Hepatocyte (in vitro differentiated cells): ENCODE data around the gene DVL1. TPM values are rescaled to one million over a fixed set of nuclear protein-coding genes. Genes with fewer than 3 reads are reported as not detected.
"Not testable (repeated sequence)": the region's sequence is repeated elsewhere in the genome, so short reads cannot be mapped to it uniquely, and the experiment has no call there.

Experiments used
- DNase-seq: peaks from one replicate; pipeline ENCODE4 v3.0.0-alpha.2; 2016; ENCODE audit warnings: low spot score
- H2AFZ ChIP-seq: fragments of 200-600 bp; sonication (generic); 2 replicates; pipeline ENCODE4 v1.6.0; 2016; ENCODE audit warnings: antibody characterized with exemption, mild to moderate bottlenecking
- H3K27ac ChIP-seq: fragments of 200-600 bp; sonication (generic); 2 replicates; pipeline ENCODE4 v1.5.1; 2016; ENCODE audit warnings: mild to moderate bottlenecking
- H3K27me3 ChIP-seq: fragments of 200-600 bp; sonication (generic); 2 replicates; pipeline ENCODE4 v1.6.1; 2016
- H3K36me3 ChIP-seq: fragments of 200-600 bp; sonication (generic); replicated peaks from 2 replicates; pipeline ENCODE4 v1.5.1; 2016; ENCODE audit warnings: low read depth; ENCODE audit not compliant: insufficient read depth
- H3K4me1 ChIP-seq: fragments of 200-600 bp; sonication (generic); 2 replicates; pipeline ENCODE4 v1.5.1; 2016; ENCODE audit warnings: mild to moderate bottlenecking, moderate library complexity; ENCODE audit not compliant: insufficient read depth
- H3K4me2 ChIP-seq: fragments of 200-600 bp; sonication (generic); 2 replicates; pipeline ENCODE4 v1.6.0; 2016
- H3K4me3 ChIP-seq: fragments of 200-600 bp; sonication (generic); 2 replicates; pipeline ENCODE4 v1.5.1; 2016; ENCODE audit warnings: mild to moderate bottlenecking
- H3K79me2 ChIP-seq: fragments of 200-600 bp; sonication (generic); 2 replicates; pipeline ENCODE4 v1.6.0; 2017; ENCODE audit warnings: mild to moderate bottlenecking
- H3K9me2 ChIP-seq: fragments of 200-600 bp; sonication (generic); replicated peaks from 2 replicates; pipeline ENCODE4 v1.6.0; 2017; ENCODE audit warnings: mild to moderate bottlenecking; ENCODE audit not compliant: insufficient read depth
- H3K9me3 ChIP-seq: fragments of 200-600 bp; sonication (generic); 2 replicates; pipeline ENCODE4 v1.5.1; 2016; ENCODE audit warnings: low read depth, mild to moderate bottlenecking
- H4K20me1 ChIP-seq: fragments of 200-600 bp; sonication (generic); 2 replicates; pipeline ENCODE4 v1.6.0; 2016; ENCODE audit warnings: mild to moderate bottlenecking; ENCODE audit not compliant: insufficient read depth, poor library complexity, severe bottlenecking
- EZH2 ChIP-seq: fragments of 200-600 bp; sonication (generic); IDR thresholded peaks from 2 replicates; pipeline ENCODE4 v1.6.1; 2016; ENCODE audit warnings: antibody characterized with exemption, mild to moderate bottlenecking, borderline replicate concordance
- EZH2phosphoT487 ChIP-seq: fragments of 200-600 bp; sonication (generic); IDR thresholded peaks from one replicate; pipeline ENCODE4 v1.6.1; 2018; ENCODE audit warnings: antibody characterized with exemption, mild to moderate bottlenecking, low read depth, moderate library complexity; ENCODE audit not compliant: unreplicated experiment, severe bottlenecking
- WGBS: methylation state at CpG from one replicate; pipeline ENCODE4 v1.1.6; 2016; ENCODE audit warnings: low lambda C conversion rate; ENCODE audit errors: missing lambda C conversion rate; 5-methylcytosine and 5-hydroxymethylcytosine counted together
- polyA plus RNA-seq: library from polyadenylated mRNA; unstranded; fragments of >200 nt; fragmentation: Nextera tagmentation; extraction: Ambion mirVana; gene quantifications from 2 replicates; pipeline ENCODE4 v1.2.1, GENCODE V29; 2016
- total RNA-seq: library from RNA; depleted of rRNA; stranded (reverse); fragments of >200 nt; gene quantifications from 2 replicates; pipeline ENCODE4 v1.2.3, GENCODE V29; 2014
- TF ChIP-seq, protein P1 (sequence below): fragments of 200-600 bp; sonication (generic); IDR thresholded peaks from 2 replicates; pipeline ENCODE4 v1.5.1; 2016; ENCODE audit warnings: antibody characterized with exemption, mild to moderate bottlenecking; ENCODE audit not compliant: poor library complexity

The DVL1 gene
- total and polyA plus RNA-seq, 2 experiments from 2014 or later, result 49.1 to 61.6 TPM

DNA sequence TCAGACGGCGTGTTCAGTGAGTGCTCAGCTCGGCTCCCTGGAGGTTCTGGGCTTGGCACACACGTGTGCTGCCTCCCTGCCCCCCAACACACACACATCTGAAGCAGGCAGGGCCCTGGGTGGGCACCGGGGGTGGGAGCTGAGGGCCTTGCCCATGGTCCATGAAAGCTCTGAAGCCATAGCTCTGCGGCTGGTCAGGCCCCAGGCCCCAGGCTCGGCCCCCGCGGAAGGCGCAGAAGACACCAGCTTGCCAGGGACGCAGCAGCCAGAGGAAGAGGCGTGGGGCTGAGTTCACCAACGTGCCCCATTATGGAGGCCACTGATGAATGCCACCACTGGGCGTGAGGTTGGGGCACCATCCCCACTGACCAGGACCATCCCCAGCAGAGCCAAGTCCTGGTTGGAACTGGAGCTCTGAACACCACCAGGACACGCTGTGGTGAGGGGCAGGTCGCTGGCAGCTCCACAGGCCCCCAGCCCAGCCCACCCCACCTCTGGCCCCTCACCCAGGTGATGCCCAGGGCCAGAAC, 21.6 kb upstream of the DVL1 start:
- Histone ChIP-seq H3K27me3 (no peaks in the 10 kb centered on the region), H3K79me2 (peaks cover 24% of the 10 kb centered on the region), H3K9me3 (no peaks in the 10 kb centered on the region), H3K27ac (no peak overlapping the region), H3K4me3 (no peak overlapping the region), H3K36me3 (no peaks in the 10 kb centered on the region), H2AFZ (no peak overlapping the region), H3K4me2 (no peak overlapping the region), H3K4me1 (peaks cover 6% of the 10 kb centered on the region), H3K9me2 (no peaks in the 10 kb centered on the region), H4K20me1 (no peaks in the 10 kb centered on the region)
- TF ChIP-seq EZH2 (no peak), EZH2phosphoT487 (no peak)
- TF ChIP-seq, protein P1, sequence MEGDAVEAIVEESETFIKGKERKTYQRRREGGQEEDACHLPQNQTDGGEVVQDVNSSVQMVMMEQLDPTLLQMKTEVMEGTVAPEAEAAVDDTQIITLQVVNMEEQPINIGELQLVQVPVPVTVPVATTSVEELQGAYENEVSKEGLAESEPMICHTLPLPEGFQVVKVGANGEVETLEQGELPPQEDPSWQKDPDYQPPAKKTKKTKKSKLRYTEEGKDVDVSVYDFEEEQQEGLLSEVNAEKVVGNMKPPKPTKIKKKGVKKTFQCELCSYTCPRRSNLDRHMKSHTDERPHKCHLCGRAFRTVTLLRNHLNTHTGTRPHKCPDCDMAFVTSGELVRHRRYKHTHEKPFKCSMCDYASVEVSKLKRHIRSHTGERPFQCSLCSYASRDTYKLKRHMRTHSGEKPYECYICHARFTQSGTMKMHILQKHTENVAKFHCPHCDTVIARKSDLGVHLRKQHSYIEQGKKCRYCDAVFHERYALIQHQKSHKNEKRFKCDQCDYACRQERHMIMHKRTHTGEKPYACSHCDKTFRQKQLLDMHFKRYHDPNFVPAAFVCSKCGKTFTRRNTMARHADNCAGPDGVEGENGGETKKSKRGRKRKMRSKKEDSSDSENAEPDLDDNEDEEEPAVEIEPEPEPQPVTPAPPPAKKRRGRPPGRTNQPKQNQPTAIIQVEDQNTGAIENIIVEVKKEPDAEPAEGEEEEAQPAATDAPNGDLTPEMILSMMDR, result no peak
- 94% methylated on average over 14 of the region's 16 CpGs for WGBS
- no peak for DNase-seq

DNA sequence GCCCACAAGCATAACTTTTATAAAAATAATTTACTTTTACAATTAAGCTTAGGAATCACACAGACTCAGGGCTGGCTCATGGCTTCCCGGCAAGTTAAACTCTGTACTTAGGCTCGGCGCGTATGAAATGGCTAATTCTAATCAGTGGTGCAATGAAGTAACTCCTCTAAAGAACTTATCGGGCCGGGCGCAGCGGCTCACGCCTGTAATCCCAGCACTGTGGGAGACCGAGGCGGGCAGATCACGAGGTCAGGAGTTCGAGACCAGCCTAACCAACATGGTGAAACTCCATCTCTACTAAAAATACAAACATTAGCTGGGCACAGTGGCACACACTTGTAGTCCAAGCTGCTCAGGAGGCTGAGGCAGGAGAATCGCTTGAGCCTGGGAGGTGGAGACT, 20.9 kb upstream of the DVL1 start:
- H3K9me3 ChIP-seq, H3K4me1 ChIP-seq, H3K4me3 ChIP-seq, H3K36me3 ChIP-seq, H3K27ac ChIP-seq, H3K9me2 ChIP-seq, H4K20me1 ChIP-seq, H3K4me2 ChIP-seq, H3K27me3 ChIP-seq, H2AFZ ChIP-seq, DNase-seq: not testable (repeated sequence)
- WGBS, result 93% methylated on average over 14 of the region's 14 CpGs
- peaks cover 23% of the 10 kb centered on the region for H3K79me2 ChIP-seq

DNA sequence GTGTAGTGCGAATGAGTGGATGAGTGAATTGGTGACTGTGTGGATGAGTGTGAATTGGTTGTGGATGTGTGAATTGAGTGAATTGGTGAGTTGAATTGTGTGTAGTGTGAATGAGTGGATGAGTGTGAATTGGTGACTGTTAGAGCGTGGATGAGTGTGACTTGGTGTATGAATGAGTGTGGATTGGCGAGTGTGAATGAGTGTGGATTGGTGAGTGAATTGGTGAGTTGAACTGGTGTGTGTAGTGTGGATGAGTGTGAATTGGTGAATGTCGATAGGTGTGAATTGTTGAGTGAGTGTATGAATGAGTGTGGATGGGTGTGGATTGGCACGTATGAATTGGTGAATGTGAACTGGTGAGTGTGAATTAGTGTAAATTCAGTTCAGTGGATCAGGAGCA, 18.1 kb upstream of the DVL1 start:
- 100% methylated on average over 5 of the region's 5 CpGs for WGBS
- Histone ChIP-seq H3K79me2 (peaks cover 1% of the 10 kb centered on the region), H3K27me3 (no peaks in the 10 kb centered on the region), H3K4me2 (no peak overlapping the region), H2AFZ (no peak overlapping the region), H3K4me3 (no peak overlapping the region), H3K9me2 (no peaks in the 10 kb centered on the region), H3K36me3 (no peaks in the 10 kb centered on the region), H4K20me1 (no peaks in the 10 kb centered on the region), H3K9me3 (no peaks in the 10 kb centered on the region), H3K27ac (no peak overlapping the region), H3K4me1 (peaks cover 2% of the 10 kb centered on the region)
- no peak for DNase-seq
- TF ChIP-seq, protein P1, result no peak
- TF ChIP-seq EZH2phosphoT487 (no peak), EZH2 (no peak)

DNA sequence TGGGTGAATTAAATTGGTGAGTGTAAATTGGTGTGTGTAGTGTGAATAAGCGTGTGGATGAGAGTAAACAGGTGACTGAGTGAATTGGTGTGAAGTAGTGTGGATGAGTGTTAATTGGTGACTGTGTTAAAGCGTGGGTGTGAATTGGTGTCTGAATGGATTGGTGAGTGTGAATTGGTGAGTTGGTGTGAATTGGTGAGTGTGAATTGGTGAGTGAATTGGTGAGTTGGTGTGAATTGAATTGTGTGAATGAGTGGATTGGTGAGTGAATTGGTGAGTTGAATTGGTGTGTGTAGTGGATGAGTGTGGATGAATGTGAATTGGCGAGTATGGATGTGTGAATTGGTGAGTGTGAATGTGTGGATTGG, 17.5 kb upstream of the DVL1 start:
- no peaks in the 10 kb centered on the region for H3K9me2 ChIP-seq
- H3K4me3 ChIP-seq, result no peak overlapping the region
- H2AFZ ChIP-seq, result no peak overlapping the region
- H3K27ac ChIP-seq, result no peak overlapping the region
- no peaks in the 10 kb centered on the region for H3K9me3 ChIP-seq
- H3K4me2 ChIP-seq, result no peak overlapping the region
- H4K20me1 ChIP-seq, result no peaks in the 10 kb centered on the region
- H3K36me3 ChIP-seq, result no peaks in the 10 kb centered on the region
- WGBS, result 100% methylated on average over 3 of the region's 3 CpGs
- no peak for DNase-seq
- no peaks in the 10 kb centered on the region for H3K79me2 ChIP-seq
- TF ChIP-seq, protein P1, result no peak
- TF ChIP-seq EZH2 (no peak), EZH2phosphoT487 (no peak)
- no peaks in the 10 kb centered on the region for H3K27me3 ChIP-seq
- peaks cover 5% of the 10 kb centered on the region for H3K4me1 ChIP-seq
